HG03571 (cell line): ENCODE results near the gene SIMC1.

ENCODE experiments used
- ATAC-seq: cut with Tn5 transposase; IDR thresholded peaks from one replicate; pipeline ENCODE4 v1.9.1; 2021; ENCODE audit not compliant: unreplicated experiment

The SIMC1 gene

GRCh38 chr5:176387384-176387925 is 149.2 kb downstream of the SIMC1 start:
- no peak for ATAC-seq

GRCh38 chr5:176388003-176388443 is 149.8 kb downstream of the SIMC1 start:
- peak; percentile 0 for ATAC-seq

- ATAC-seq, result peak; percentile 88
Measured at GRCh38 chr5:176388444-176389134, 150.4 kb downstream of the SIMC1 start, which contains the start of the genes HIGD2A and NOP16. Gene HIGD2A, plus strand, starts transcription at chr5:176388751. Its CDS starts 69 bp downstream, at chr5:176388820. Gene NOP16, minus strand, starts transcription at chr5:176388598. Its CDS starts 59 bp downstream, at chr5:176388539.

- ATAC-seq, result peak; percentile 25
Measured at GRCh38 chr5:176389135-176390123, 151.2 kb downstream of the SIMC1 start.

GRCh38 chr5:176391479-176391878 is 153.3 kb downstream of the SIMC1 start:
- ATAC-seq, result no peak

- ATAC-seq, result no peak
Measured at GRCh38 chr5:176391999-176392398, 153.8 kb downstream of the SIMC1 start.

- no peak for ATAC-seq
Measured at GRCh38 chr5:176392526-176392925, 154.3 kb downstream of the SIMC1 start.

GRCh38 chr5:176394096-176394495 is 155.9 kb downstream of the SIMC1 start:
- ATAC-seq, result no peak

- no peak for ATAC-seq
Measured at GRCh38 chr5:176394881-176395675, 156.9 kb downstream of the SIMC1 start.
